Measurements from ENCODE around the gene POLR3A.
"Not testable (repeated sequence)": the region's sequence is repeated elsewhere in the genome, so short reads cannot be mapped to it uniquely, and the experiment has no call there.

DNA sequence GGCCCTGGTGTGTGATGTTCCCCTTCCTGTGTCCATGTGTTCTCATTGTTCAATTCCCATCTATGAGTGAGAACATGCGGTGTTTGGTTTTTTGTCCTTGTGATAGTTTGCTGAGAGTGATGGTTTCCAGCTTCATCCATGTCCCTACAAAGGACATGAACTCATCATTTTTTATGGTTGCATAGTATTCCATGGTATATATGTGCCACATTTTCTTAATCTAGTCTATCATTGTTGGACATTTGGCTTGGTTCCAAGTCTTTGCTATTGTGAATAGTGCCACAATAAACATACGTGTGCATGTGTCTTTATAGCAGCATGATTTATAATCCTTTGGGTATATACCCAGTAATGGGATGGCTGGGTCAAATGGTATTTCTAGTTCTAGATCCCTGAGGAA lies 35.6 kb upstream of the POLR3A start:
- TF ChIP-seq, protein P1, sequence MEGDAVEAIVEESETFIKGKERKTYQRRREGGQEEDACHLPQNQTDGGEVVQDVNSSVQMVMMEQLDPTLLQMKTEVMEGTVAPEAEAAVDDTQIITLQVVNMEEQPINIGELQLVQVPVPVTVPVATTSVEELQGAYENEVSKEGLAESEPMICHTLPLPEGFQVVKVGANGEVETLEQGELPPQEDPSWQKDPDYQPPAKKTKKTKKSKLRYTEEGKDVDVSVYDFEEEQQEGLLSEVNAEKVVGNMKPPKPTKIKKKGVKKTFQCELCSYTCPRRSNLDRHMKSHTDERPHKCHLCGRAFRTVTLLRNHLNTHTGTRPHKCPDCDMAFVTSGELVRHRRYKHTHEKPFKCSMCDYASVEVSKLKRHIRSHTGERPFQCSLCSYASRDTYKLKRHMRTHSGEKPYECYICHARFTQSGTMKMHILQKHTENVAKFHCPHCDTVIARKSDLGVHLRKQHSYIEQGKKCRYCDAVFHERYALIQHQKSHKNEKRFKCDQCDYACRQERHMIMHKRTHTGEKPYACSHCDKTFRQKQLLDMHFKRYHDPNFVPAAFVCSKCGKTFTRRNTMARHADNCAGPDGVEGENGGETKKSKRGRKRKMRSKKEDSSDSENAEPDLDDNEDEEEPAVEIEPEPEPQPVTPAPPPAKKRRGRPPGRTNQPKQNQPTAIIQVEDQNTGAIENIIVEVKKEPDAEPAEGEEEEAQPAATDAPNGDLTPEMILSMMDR (optimal IDR thresholded peaks at IDR 0.05 in 1 of 3, IDR thresholded peaks at IDR 0.05 in 1 of 3, conservative IDR thresholded peaks at IDR 0.05 in 1 of 3; ENCODE audit: extremely low read depth in 1 of 3, insufficient read depth in 2 of 3, low read length in 3 of 3) = not testable (repeated sequence)
- not testable (repeated sequence) for TF ChIP-seq EZH2 (IDR thresholded peaks at IDR 0.05; ENCODE audit: low read length)

Data from keratinocyte (primary cell).